ENCODE data around the gene ADIPOQ.

DNA sequence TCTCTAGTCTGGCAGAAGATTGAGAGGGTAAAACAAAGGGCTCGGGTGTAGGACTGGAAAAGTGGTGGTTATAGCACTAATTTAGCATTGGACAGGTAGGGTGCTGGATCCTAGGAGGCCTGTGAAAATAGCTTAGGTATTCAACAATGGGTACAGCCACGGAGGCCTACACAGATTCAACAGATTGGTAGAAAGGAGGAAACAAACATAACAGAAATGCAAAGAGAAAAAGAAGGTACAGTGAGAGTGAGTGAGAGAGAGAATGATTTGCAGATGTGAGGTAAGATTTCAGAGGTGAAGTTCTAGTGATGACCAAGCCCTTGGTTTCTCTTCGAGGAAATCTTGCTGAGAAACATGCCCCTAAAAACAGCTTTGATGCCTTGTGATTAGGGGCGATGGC lies 37.9 kb downstream of the ADIPOQ start:
- no peak for TF ChIP-seq CTCF (IDR thresholded peaks at IDR 0.05; ENCODE audit: low read length)
- TF ChIP-seq EZH2phosphoT487 (IDR thresholded peaks at IDR 0.05; ENCODE audit: low read length), result no peak
- no peak for TF ChIP-seq EZH2 (optimal IDR thresholded peaks at IDR 0.05; ENCODE audit: low read depth, low read length)
